ENCODE measurements around the gene DHRS7. TPM values are rescaled to one million over a fixed set of nuclear protein-coding genes. Genes with fewer than 3 reads are reported as not detected.
A peak's percentile ranks its signal among the peaks of the same experiment; 100 is the strongest.

The DHRS7 gene
- total and polyA plus RNA-seq, 12 donors = 41.3 to 248 (median 158) TPM

DNA sequence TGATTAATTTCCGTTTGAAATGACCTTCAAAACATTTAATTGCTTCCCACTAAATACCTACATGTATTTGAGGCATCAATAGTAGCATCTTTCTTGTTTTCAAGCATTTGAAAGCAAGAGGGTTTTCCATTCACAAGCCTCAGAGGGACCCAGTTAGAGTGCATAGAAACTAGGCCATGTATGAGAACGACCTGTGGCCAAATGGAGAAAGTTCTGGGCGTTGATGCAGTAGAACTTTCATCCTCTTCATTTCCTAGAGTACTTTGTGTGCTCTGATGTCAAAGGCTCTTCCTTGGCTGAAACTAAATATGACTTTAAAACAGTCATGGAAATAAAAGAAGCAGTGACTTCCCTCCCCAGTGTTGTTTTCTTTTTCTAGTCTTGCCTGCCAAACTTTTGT, 944 bp upstream of the DHRS7 start:
- H3K27ac ChIP-seq = peak overlapping the region in 4 of 5 donors; percentile 75 to 93 (median 88)

DNA sequence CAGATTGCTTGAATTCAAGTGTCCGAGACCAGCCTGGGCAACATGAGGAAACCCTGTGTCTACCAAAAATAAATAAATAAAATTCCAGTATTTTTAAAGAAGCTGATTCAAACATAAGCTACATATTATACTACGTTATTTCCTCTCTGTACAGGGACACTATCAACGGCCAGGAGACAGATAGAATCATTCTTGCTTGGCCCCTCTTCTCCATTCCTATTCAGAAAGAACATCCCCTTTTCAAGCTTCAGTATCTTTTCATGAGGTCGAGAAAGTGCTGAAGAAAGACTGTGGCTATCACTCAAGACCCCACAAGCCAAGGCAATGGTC, 314 bp upstream of the DHRS7 start:
- DNase-seq = no peak
- Histone ChIP-seq H3K4me1 (replicated peaks in 1 of 2) (peaks cover 8 to 31% of the 10 kb centered on the region in 2 donors), H3K4me3 (peak overlapping the region in 1 of 4 donors; percentile 62), H3K9me3 (replicated peaks in 1 of 3) (no peaks in the 10 kb centered on the region), H3K27ac (peak overlapping the region in 4 of 5 donors; percentile 75 to 93 (median 88)), H3K36me3 (replicated peaks in 1 of 2) (no peaks in the 10 kb centered on the region), H3K27me3 (no peaks in the 10 kb centered on the region)
- TF ChIP-seq POLR2A (IDR thresholded peaks at IDR 0.05) = no peak
- TF ChIP-seq, protein P1, sequence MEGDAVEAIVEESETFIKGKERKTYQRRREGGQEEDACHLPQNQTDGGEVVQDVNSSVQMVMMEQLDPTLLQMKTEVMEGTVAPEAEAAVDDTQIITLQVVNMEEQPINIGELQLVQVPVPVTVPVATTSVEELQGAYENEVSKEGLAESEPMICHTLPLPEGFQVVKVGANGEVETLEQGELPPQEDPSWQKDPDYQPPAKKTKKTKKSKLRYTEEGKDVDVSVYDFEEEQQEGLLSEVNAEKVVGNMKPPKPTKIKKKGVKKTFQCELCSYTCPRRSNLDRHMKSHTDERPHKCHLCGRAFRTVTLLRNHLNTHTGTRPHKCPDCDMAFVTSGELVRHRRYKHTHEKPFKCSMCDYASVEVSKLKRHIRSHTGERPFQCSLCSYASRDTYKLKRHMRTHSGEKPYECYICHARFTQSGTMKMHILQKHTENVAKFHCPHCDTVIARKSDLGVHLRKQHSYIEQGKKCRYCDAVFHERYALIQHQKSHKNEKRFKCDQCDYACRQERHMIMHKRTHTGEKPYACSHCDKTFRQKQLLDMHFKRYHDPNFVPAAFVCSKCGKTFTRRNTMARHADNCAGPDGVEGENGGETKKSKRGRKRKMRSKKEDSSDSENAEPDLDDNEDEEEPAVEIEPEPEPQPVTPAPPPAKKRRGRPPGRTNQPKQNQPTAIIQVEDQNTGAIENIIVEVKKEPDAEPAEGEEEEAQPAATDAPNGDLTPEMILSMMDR (IDR thresholded peaks at IDR 0.05) = peak in 2 of 6 experiments; percentile 49
- intact Hi-C loops (cut with DNase I) = loop anchor here in 1 of 2 donors (5.0 to 10.0 kb wide), 2 partner anchors 71 to 98 kb away; partner anchors contain the start of gene PCNX4
- WGBS, 4 donors = 1 to 5% (median 3%) methylated on average over 4 of the region's 4 CpGs

More for the DNA sequence above, 944 bp upstream of the DHRS7 start:
- no peaks in the 10 kb centered on the region for H3K9me3 ChIP-seq (replicated peaks in 1 of 3)
- WGBS, 4 donors = 49 to 58% (median 55%) methylated on average over 3 of the region's 3 CpGs
- no peak overlapping the region for H3K4me3 ChIP-seq
- intact Hi-C loops (cut with DNase I) = loop anchor here in 1 of 2 donors (5.0 to 10.0 kb wide), 2 partner anchors 71 to 99 kb away; partner anchors contain the start of gene PCNX4
- no peaks in the 10 kb centered on the region for H3K36me3 ChIP-seq (replicated peaks in 1 of 2)
- DNase-seq = no peak
- H3K27me3 ChIP-seq = no peaks in the 10 kb centered on the region
- TF ChIP-seq, protein P1 (IDR thresholded peaks at IDR 0.05) = no peak
- no peak for TF ChIP-seq POLR2A (IDR thresholded peaks at IDR 0.05)
- peaks cover 8 to 30% of the 10 kb centered on the region in 2 donors for H3K4me1 ChIP-seq (replicated peaks in 1 of 2)

DNA sequence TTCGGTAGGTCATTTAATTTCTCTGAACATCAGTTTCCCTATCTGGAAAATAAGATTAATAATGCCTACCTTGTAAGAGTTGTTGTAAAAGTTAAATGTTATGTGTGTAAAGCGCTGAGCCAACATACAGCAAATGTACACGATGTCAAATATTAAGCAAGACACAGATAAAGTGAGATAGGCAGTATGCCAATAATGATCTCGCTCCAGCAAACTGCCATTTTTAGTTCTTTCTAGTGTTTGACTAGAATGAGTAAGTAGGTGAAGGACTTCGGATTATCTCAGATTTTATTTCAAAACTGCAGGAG, 840 bp downstream of the DHRS7 start:
- 8 to 10% (median 10%) methylated on average over 5 of the region's 5 CpGs for WGBS, 4 donors
- intact Hi-C loops (cut with DNase I) = loop anchor here in 1 of 2 donors (10.0 kb wide), 1 partner anchor 70 kb away; the partner anchor contains the start of gene PCNX4
- no peaks in the 10 kb centered on the region for H3K9me3 ChIP-seq (replicated peaks in 1 of 3)
- TF ChIP-seq, protein P1 (IDR thresholded peaks at IDR 0.05) = no peak
- no peak for TF ChIP-seq POLR2A (IDR thresholded peaks at IDR 0.05)
- peaks cover 8 to 37% of the 10 kb centered on the region in 2 donors for H3K4me1 ChIP-seq (replicated peaks in 1 of 2)
- H3K36me3 ChIP-seq (replicated peaks in 1 of 2) = no peaks in the 10 kb centered on the region
- peak overlapping the region; percentile 62 to 90 (median 84) for H3K4me3 ChIP-seq
- H3K27me3 ChIP-seq = no peaks in the 10 kb centered on the region
- peak overlapping the region; percentile 75 to 93 (median 88) for H3K27ac ChIP-seq
- DNase-seq = no peak

DNA sequence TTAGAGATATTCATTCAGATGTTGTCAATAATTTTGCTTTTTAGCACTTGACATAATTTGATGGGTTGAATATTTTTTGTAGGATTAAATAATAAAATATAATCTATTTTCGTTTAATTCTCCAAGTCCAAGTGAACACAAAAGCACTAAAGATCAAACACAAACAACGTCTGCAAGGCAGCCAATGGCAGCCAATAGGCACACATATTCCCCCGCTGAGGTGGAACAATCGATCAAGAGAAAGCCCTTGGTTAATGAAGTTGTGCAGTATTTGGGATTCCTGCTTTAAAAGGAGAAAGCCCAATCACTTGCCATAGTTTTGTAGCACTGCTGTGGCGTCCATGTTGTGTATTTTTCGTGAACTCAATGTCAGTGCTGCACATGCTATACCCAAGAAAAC, 1.5 kb downstream of the DHRS7 start:
- Histone ChIP-seq H3K27ac (no peak overlapping the region), H3K36me3 (replicated peaks in 1 of 2) (no peaks in the 10 kb centered on the region), H3K4me1 (replicated peaks in 1 of 2) (peaks cover 8 to 40% of the 10 kb centered on the region in 2 donors), H3K27me3 (no peaks in the 10 kb centered on the region), H3K4me3 (peak overlapping the region in 1 of 4 donors; percentile 62), H3K9me3 (replicated peaks in 1 of 3) (no peaks in the 10 kb centered on the region)
- no peak for DNase-seq
- 73 to 77% (median 74%) methylated on average over 6 of the region's 6 CpGs for WGBS, 4 donors
- intact Hi-C loops (cut with DNase I) = loop anchor here in 1 of 2 donors (10.0 kb wide), 1 partner anchor 69 kb away; the partner anchor contains the start of gene PCNX4
- no peak for TF ChIP-seq POLR2A (IDR thresholded peaks at IDR 0.05)
- TF ChIP-seq, protein P1 (IDR thresholded peaks at IDR 0.05) = no peak
